Suprapubic skin (tissue), 3 donors: ENCODE measurements around the gene RNASEH2B.

ENCODE experiments used
- CTCF ChIP-seq, 2 donors: fragments of 200-600 bp in 1 of 2; fragments of 450-650 bp in 1 of 2; sonication (generic) in 1 of 2; IDR thresholded peaks; one replicate each; pipeline ENCODE4 v1.5.1; 2016 to 2019; ENCODE audit warnings: antibody characterized with exemption in 2 of 2, mild to moderate bottlenecking in 1 of 2, moderate library complexity in 1 of 2
- POLR2A ChIP-seq, 2 donors: fragments of 450-650 bp; IDR thresholded peaks; one replicate each; pipeline ENCODE4 v1.6.1; 2017; ENCODE audit warnings: antibody characterized with exemption in 2 of 2, mild to moderate bottlenecking in 2 of 2, moderate library complexity in 2 of 2

GRCh38 chr13:50923272-50923671 is 13.7 kb downstream of the RNASEH2B start:
- TF ChIP-seq POLR2A (IDR thresholded peaks at IDR 0.05): no peak
- no peak for TF ChIP-seq CTCF (IDR thresholded peaks at IDR 0.05)
